Prostate gland (tissue), 2 donors: ENCODE data around the gene ESPN. TPM values are rescaled to one million over a fixed set of nuclear protein-coding genes. Genes with fewer than 3 reads are reported as not detected.

Experiments
- DNase-seq: peaks from one replicate; pipeline ENCODE4 v3.0.0-alpha.2; 2019; ENCODE audit warnings: low spot score
- H3K27ac ChIP-seq, 2 donors: fragments of 200-600 bp; sonication (generic); 2 replicates each; pipeline ENCODE4 v1.5.1; 2017 to 2019
- H3K27me3 ChIP-seq: fragments of 200-600 bp; sonication (generic); replicated peaks from 2 replicates; pipeline ENCODE4 v1.5.1; 2019; ENCODE audit not compliant: insufficient read depth
- H3K36me3 ChIP-seq, 2 donors: fragments of 200-600 bp; sonication (generic); 1 replicate in 1 of 2; 2 replicates in 1 of 2; pipeline versions ENCODE4 v1.5.1 to v1.8.1; 2017 to 2019
- H3K4me1 ChIP-seq: fragments of 200-600 bp; sonication (generic); replicated peaks from 2 replicates; pipeline ENCODE4 v1.5.1; 2019
- H3K4me3 ChIP-seq, 2 donors: fragments of 200-600 bp; sonication (generic); 2 replicates each; pipeline ENCODE4 v1.5.1; 2017 to 2019
- H3K9me3 ChIP-seq: fragments of 200-600 bp; sonication (generic); 2 replicates; pipeline ENCODE4 v1.5.1; 2017
- CTCF ChIP-seq, 4 experiments: fragments of 200-600 bp in 2 of 4; fragments of 450-650 bp in 2 of 4; sonication (generic) in 2 of 4; IDR thresholded peaks; 1 replicate in 3 of 4; 2 replicates in 1 of 4; pipeline ENCODE4 v1.5.1; 2016 to 2019; ENCODE audit warnings: antibody characterized with exemption in 4 of 4, mild to moderate bottlenecking in 2 of 4, moderate library complexity in 2 of 4
- POLR2A ChIP-seq: fragments of 450-650 bp; IDR thresholded peaks from one replicate; pipeline ENCODE4 v1.6.1; 2016; ENCODE audit warnings: antibody characterized with exemption, mild to moderate bottlenecking
- POLR2AphosphoS5 ChIP-seq: sonication (generic); formaldehyde crosslinking; IDR thresholded peaks from one replicate; pipeline ENCODE4 v1.6.1; 2017; ENCODE audit warnings: antibody characterized with exemption
- WGBS: methylation state at CpG from one replicate; pipeline ENCODE4 v1.1.5; 2018; 5-methylcytosine and 5-hydroxymethylcytosine counted together
- intact Hi-C: fragments of 100-400 bp; cut with DNase I; formaldehyde crosslinking; loops from one replicate; pipeline ENCODE4 v1.14.2; 2022
- total RNA-seq, 2 donors: library from RNA; depleted of rRNA; stranded (reverse); fragments of >200 nt; gene quantifications; one replicate each; pipeline ENCODE4 v1.1.0, GENCODE V29; 2016

Gene ESPN
- total RNA-seq, 2 donors from 2014 or later = 19.7 to 257 TPM

- DNase-seq = no peak
- H3K36me3 ChIP-seq = no peaks in the 10 kb centered on the region
- no peak overlapping the region for H3K4me3 ChIP-seq
- H3K9me3 ChIP-seq = no peaks in the 10 kb centered on the region
- WGBS = 95% methylated on average over 4 of the region's 4 CpGs
- no peak overlapping the region for H3K27ac ChIP-seq
- no peaks in the 10 kb centered on the region for H3K27me3 ChIP-seq
- no peak for TF ChIP-seq POLR2A
- no peak for TF ChIP-seq POLR2AphosphoS5
- TF ChIP-seq CTCF (IDR thresholded peaks at IDR 0.05) = no peak
- peaks cover 3% of the 10 kb centered on the region for H3K4me1 ChIP-seq
- intact Hi-C loops = no loop called here
Measured at GRCh38 chr1:6499296-6499695, 74.7 kb downstream of the ESPN start.

- H3K27me3 ChIP-seq = no peaks in the 10 kb centered on the region
- 51% methylated on average over 27 of the region's 27 CpGs for WGBS
- H3K4me1 ChIP-seq = peaks cover 3% of the 10 kb centered on the region
- no peak overlapping the region for H3K27ac ChIP-seq
- H3K4me3 ChIP-seq = no peak overlapping the region
- intact Hi-C loops = no loop called here
- TF ChIP-seq POLR2A = no peak
- TF ChIP-seq POLR2AphosphoS5 = no peak
- TF ChIP-seq CTCF (IDR thresholded peaks at IDR 0.05) = no peak
- no peaks in the 10 kb centered on the region for H3K9me3 ChIP-seq
- no peak for DNase-seq
- H3K36me3 ChIP-seq = no peaks in the 10 kb centered on the region
Measured at GRCh38 chr1:6500544-6501278, 76.1 kb downstream of the ESPN start.

GRCh38 chr1:6501279-6501813 lies 76.8 kb downstream of the ESPN start:
- TF ChIP-seq POLR2A (no peak), POLR2AphosphoS5 (no peak), CTCF (IDR thresholded peaks at IDR 0.05) (no peak)
- Histone ChIP-seq H3K36me3 (no peaks in the 10 kb centered on the region), H3K27me3 (no peaks in the 10 kb centered on the region), H3K9me3 (no peaks in the 10 kb centered on the region), H3K4me3 (no peak overlapping the region), H3K27ac (no peak overlapping the region), H3K4me1 (peaks cover 3% of the 10 kb centered on the region)
- WGBS = 84% methylated on average over 10 of the region's 10 CpGs
- no peak for DNase-seq
- intact Hi-C loops = no loop called here

GRCh38 chr1:6502000-6502891 lies 77.7 kb downstream of the ESPN start:
- Histone ChIP-seq H3K9me3 (no peaks in the 10 kb centered on the region), H3K27ac (no peak overlapping the region), H3K27me3 (no peaks in the 10 kb centered on the region), H3K4me3 (no peak overlapping the region), H3K36me3 (no peaks in the 10 kb centered on the region), H3K4me1 (peaks cover 3% of the 10 kb centered on the region)
- no peak for TF ChIP-seq POLR2AphosphoS5
- no peak for TF ChIP-seq CTCF (IDR thresholded peaks at IDR 0.05)
- no peak for TF ChIP-seq POLR2A
- intact Hi-C loops = no loop called here
- no peak for DNase-seq
- 71% methylated on average over 29 of the region's 31 CpGs for WGBS
